K562 (cell line): ENCODE measurements around the gene CFAP73. TPM values are rescaled to one million over a fixed set of nuclear protein-coding genes. Genes with fewer than 3 reads are reported as not detected.
A peak's percentile ranks its signal among the peaks of the same experiment; 100 is the strongest.

ENCODE experiments used
- ATAC-seq: fragments of 200-7000 bp; cut with Tn5 transposase; 3 replicates; pipeline ENCODE4 v1.9.1; 2020; ENCODE audit warnings: moderate library complexity
- BruUV-seq: library from RNA; stranded (reverse); fragments of 400-500 nt; replicated peaks from 2 replicates; lab custom pipeline; 2021; lab: Mats Ljungman, UMichigan
- CTCF ChIA-PET: fragments of 300-600 bp; formaldehyde crosslinking; extraction: SDS; loops from one replicate; lab custom pipeline; 2021; ENCODE audit warnings: low intra/inter-chr PET ratio; lab: Yijun Ruan, JAX
- POLR2A ChIA-PET: fragments of 300-600, 350-650 bp; sonication (Branson Sonifier 250); formaldehyde crosslinking; extraction: SDS; loops from one replicate; lab custom pipeline; 2021; ENCODE audit warnings: antibody characterized with exemption, inconsistent platforms; lab: Yijun Ruan, JAX
- DNase-seq, 4 experiments: peaks; one replicate each; pipeline versions ENCODE4 v3.0.0 to v3.0.0-alpha.2; 2011 to 2018; ENCODE audit warnings: low spot score in 3 of 4, mixed read lengths in 3 of 4; ENCODE audit errors: extremely low read depth in 1 of 4
- FAIRE-seq: peaks from 2 replicates; lab custom pipeline; 2011; peaks lifted over from hg19 to GRCh38; lab: Jason Lieb, UNC
- H2AFZ ChIP-seq: 2 replicates; pipeline ENCODE4 v1.6.0; 2011; ENCODE audit warnings: low read depth, low read length, control low read depth, inconsistent platforms
- H3K27ac ChIP-seq: fragments of 200-600 bp; 3 replicates; pipeline ENCODE4 v1.8.0; 2011; ENCODE audit warnings: low read depth, mild to moderate bottlenecking, control low read depth, inconsistent platforms, low read length, moderate library complexity, mixed read lengths; ENCODE audit errors: extremely low read depth
- H3K27me3 ChIP-seq, 2 experiments: fragments of 300-600 bp in 1 of 2; 2 replicates in 1 of 2; 3 replicates in 1 of 2; pipeline versions ENCODE4 v1.6.0 to v1.8.0; 2011; ENCODE audit warnings: inconsistent platforms in 2 of 2, low read length in 2 of 2, mild to moderate bottlenecking in 1 of 2, mixed read lengths in 1 of 2, moderate library complexity in 1 of 2; ENCODE audit not compliant: control insufficient read depth in 2 of 2, insufficient read depth in 2 of 2
- H3K36me3 ChIP-seq: fragments of 300-600 bp; 3 replicates; pipeline ENCODE4 v1.8.0; 2011; ENCODE audit warnings: mild to moderate bottlenecking, low read length, inconsistent platforms; ENCODE audit not compliant: control insufficient read depth, insufficient read depth
- H3K4me1 ChIP-seq, 2 experiments: fragments of 200-600 bp in 1 of 2; replicated peaks in 1 of 2; 2 replicates in 1 of 2; 3 replicates in 1 of 2; pipeline versions ENCODE4 v1.5.1 to v1.8.0; 2011; ENCODE audit warnings: inconsistent platforms in 2 of 2, low read length in 2 of 2, mild to moderate bottlenecking in 1 of 2, mixed read lengths in 1 of 2, moderate library complexity in 1 of 2; ENCODE audit not compliant: control insufficient read depth in 2 of 2, insufficient read depth in 2 of 2
- H3K4me2 ChIP-seq: 2 replicates; pipeline ENCODE4 v1.6.1; 2011; ENCODE audit warnings: low read length, control low read depth, inconsistent platforms, mixed read lengths; ENCODE audit not compliant: insufficient read depth
- H3K4me3 ChIP-seq: fragments of 200-600 bp; sonication (generic), shearing (Covaris generic); 2 replicates; pipeline ENCODE4 v1.5.1; 2016; ENCODE audit warnings: control low read depth, inconsistent platforms
- H3K79me2 ChIP-seq: fragments of 200-600 bp; 3 replicates; pipeline ENCODE4 v1.8.0; 2011; ENCODE audit warnings: low read length, inconsistent platforms; ENCODE audit not compliant: control insufficient read depth, insufficient read depth
- H3K9ac ChIP-seq, 2 experiments: 2 replicates each; pipeline versions ENCODE4 v1.6.0 to v1.6.1; 2011; ENCODE audit warnings: low read depth in 2 of 2, low read length in 2 of 2, control low read depth in 1 of 2, inconsistent platforms in 1 of 2, mild to moderate bottlenecking in 1 of 2, mixed read lengths in 1 of 2; ENCODE audit not compliant: insufficient read depth in 1 of 2
- H3K9me1 ChIP-seq: one replicate; pipeline ENCODE4 v1.6.0; 2011; ENCODE audit warnings: inconsistent platforms, mild to moderate bottlenecking, low read length, moderate library complexity; ENCODE audit not compliant: control insufficient read depth, insufficient read depth
- H3K9me3 ChIP-seq: replicated peaks from 2 replicates; pipeline ENCODE4 v1.5.1; 2011; ENCODE audit warnings: low read depth, low read length, inconsistent platforms; ENCODE audit not compliant: control insufficient read depth, insufficient read depth
- H4K20me1 ChIP-seq: replicated peaks from 2 replicates; pipeline ENCODE4 v1.6.1; 2011; ENCODE audit warnings: low read length, inconsistent platforms, mixed read lengths; ENCODE audit not compliant: control insufficient read depth, insufficient read depth
- ARID1B ChIP-seq: fragments of 450-650 bp; IDR thresholded peaks from 2 replicates; pipeline ENCODE4 v1.6.1; 2016; ENCODE audit warnings: antibody characterized with exemption, mild to moderate bottlenecking, inconsistent platforms
- BRF2 ChIP-seq: IDR thresholded peaks from 3 replicates; pipeline ENCODE4 v1.6.1; 2011; ENCODE audit warnings: borderline replicate concordance, mild to moderate bottlenecking; ENCODE audit not compliant: insufficient read length, insufficient read depth
- DPF2 ChIP-seq: fragments of 450-650 bp; IDR thresholded peaks from 2 replicates; pipeline ENCODE4 v1.6.1; 2016
- EGR1 ChIP-seq: fragments of 450-650 bp; conservative IDR thresholded peaks from 2 replicates; pipeline ENCODE4 v1.6.1; 2017; ENCODE audit warnings: mild to moderate bottlenecking
- ETV6 ChIP-seq, 3 experiments: fragments of 150-350 bp in 1 of 3; sonication (generic) in 1 of 3; formaldehyde crosslinking in 1 of 3; IDR thresholded peaks; 2 replicates each; pipeline versions ENCODE4 v1.6.1 to v1.8.0; 2014 to 2022; ENCODE audit warnings: borderline replicate concordance in 2 of 3, low read depth in 2 of 3, antibody characterized with exemption in 1 of 3, low read length in 1 of 3, mild to moderate bottlenecking in 1 of 3, missing genetic modification reagents in 1 of 3
- ID3 ChIP-seq, 2 experiments: fragments of 250-450 bp in 1 of 2; fragments of 450-650 bp in 1 of 2; sonication (Bioruptor Pico) in 1 of 2; IDR thresholded peaks; 2 replicates each; pipeline versions ENCODE4 v1.6.1 to v1.8.0; 2016 to 2021; ENCODE audit warnings: mild to moderate bottlenecking in 2 of 2, moderate library complexity in 2 of 2, missing compliant biosample characterization in 1 of 2, missing genetic modification characterization in 1 of 2
- NEUROD1 ChIP-seq: fragments of 150-350 bp; IDR thresholded peaks from 2 replicates; pipeline ENCODE4 v1.6.1; 2014; ENCODE audit warnings: borderline replicate concordance, low read length, low read depth; ENCODE audit not compliant: partially characterized antibody
- NR2C1 ChIP-seq, 2 experiments: fragments of 450-650 bp; IDR thresholded peaks; 2 replicates each; pipeline ENCODE4 v1.6.1; 2017; ENCODE audit warnings: mild to moderate bottlenecking in 2 of 2, antibody characterized with exemption in 1 of 2, inconsistent platforms in 1 of 2, missing compliant biosample characterization in 1 of 2, missing genetic modification characterization in 1 of 2
- TCFL5 ChIP-seq: fragments of 250-450 bp; sonication (Bioruptor Pico); conservative IDR thresholded peaks from 2 replicates; pipeline ENCODE4 v1.6.1; 2021; ENCODE audit warnings: mild to moderate bottlenecking, moderate library complexity, matching md5 sums
- TEAD1 ChIP-seq, 2 experiments: fragments of 450-650 bp in 1 of 2; sonication (generic) in 1 of 2; formaldehyde crosslinking; IDR thresholded peaks; 2 replicates each; pipeline versions ENCODE4 v1.4.0 to v1.8.0; 2020 to 2022; ENCODE audit warnings: mild to moderate bottlenecking in 2 of 2, missing genetic modification reagents in 1 of 2
- TRIM24 ChIP-seq, 2 experiments: fragments of 450-650 bp; IDR thresholded peaks; 2 replicates each; pipeline ENCODE4 v1.6.1; 2016
- TRIM28 ChIP-seq: fragments of 450-650 bp; IDR thresholded peaks from 2 replicates; pipeline ENCODE4 v1.6.1; 2017
- ZNF384 ChIP-seq: IDR thresholded peaks from 2 replicates; pipeline ENCODE4 v1.6.1; 2012; ENCODE audit warnings: low read depth, low read length, improper control_type of control experiment
- WGBS: fragments of 100-300 bp; shearing (Covaris generic); methylation state at CpG from one replicate; pipeline ENCODE4 v1.1.6; 2016; ENCODE audit warnings: low coverage, mixed read lengths; ENCODE audit not compliant: insufficient coverage; ENCODE audit errors: missing lambda C conversion rate; 5-methylcytosine and 5-hydroxymethylcytosine counted together
- in situ Hi-C: fragments of 300-500 bp; cut with MboI; formaldehyde crosslinking; loops from 4 replicates; pipeline ENCODE4 v1.15.0; 2018; ENCODE audit warnings: inconsistent platforms, mixed read lengths
- intact Hi-C: fragments of 100-400 bp; cut with micrococcal nuclease; formaldehyde crosslinking; loops from 2 replicates; pipeline ENCODE4 v1.14.2; 2022
- polyA plus RNA-seq, 8 experiments: library from polyadenylated mRNA; depleted of rRNA in 4 of 8; stranded (reverse) in 5 of 8; unstranded in 3 of 8; fragments of >200 nt; fragmentation: Nextera tagmentation in 2 of 8; fragmentation: Illumina TruSeq in 1 of 8; extraction: Ambion mirVana in 2 of 8; extraction: Trizol in 1 of 8; gene quantifications; 2 replicates each; pipeline versions ENCODE4 v1.2.1 to v1.2.3, GENCODE V29; 2011 to 2014; ENCODE audit warnings: inconsistent platforms in 1 of 8, missing spikeins in 1 of 8
- total RNA-seq, 7 experiments: library from RNA; depleted of rRNA in 6 of 7; stranded (reverse); fragments of >200 nt in 6 of 7; fragmentation: Illumina TruSeq in 2 of 7; extraction: Trizol in 2 of 7; gene quantifications; 2 replicates each; pipeline versions ENCODE4 v1.2.1 to v1.2.3, GENCODE V29; 2011 to 2021; ENCODE audit warnings: low replicate concordance in 1 of 7

Gene CFAP73
- total and polyA plus RNA-seq, 9 of the 15 experiments (the other 6 are each of a cell fraction or from before 2014, with no cell fraction given), result not detected

GRCh38 chr12:113203852-113204760 is 54.6 kb downstream of the CFAP73 start (continued):
- TF ChIP-seq BRF2, result no peak

- H3K9me1 ChIP-seq, result no peaks in the 10 kb centered on the region
- H3K9me3 ChIP-seq, result no peaks in the 10 kb centered on the region
- H3K4me3 ChIP-seq, result no peak overlapping the region
- H3K9ac ChIP-seq, result peak overlapping the region; percentile 26 to 35; a peak in 1 of 4 replicates
- H3K27ac ChIP-seq, result peak overlapping the region; percentile 23; the same call in 2 of the 3 replicates
- no peaks in the 10 kb centered on the region for H3K27me3 ChIP-seq
- no peaks in the 10 kb centered on the region for H4K20me1 ChIP-seq
- H2AFZ ChIP-seq, result peak overlapping the region; percentile 83
- intact Hi-C loops (no loop called here), in situ Hi-C loops (no loop called here)
- FAIRE-seq, result peak; percentile 76
- peaks cover 27 to 29% of the 10 kb centered on the region in 2 experiments for H3K4me1 ChIP-seq
- 14% methylated on average over 3 of the region's 3 CpGs for WGBS
- TF ChIP-seq TEAD1 (CRISPR knock-in tag; IDR thresholded peaks at IDR 0.05) (0 out of 4 replicates have a peak, but pooled peaks of 1 of the 2 experiments have one; percentile 23), ZNF384 (0 out of 2 replicates have a peak, but pooled peaks have one; percentile 6), ARID1B (0 out of 2 replicates have a peak, but pooled peaks have one; percentile 7), NR2C1 (IDR thresholded peaks at IDR 0.05) (0 out of 2 replicates have a peak, but pooled peaks have one; percentile 23), NR2C1 (tag; IDR thresholded peaks at IDR 0.05) (peak; percentile 66; the same call in 1 of the 2 replicates), EGR1 (peak; percentile 74), TRIM24 (IDR thresholded peaks at IDR 0.05) (peak; percentile 12 to 27; a peak in 2 of 4 replicates), ETV6 (IDR thresholded peaks at IDR 0.05; ENCODE audit: borderline replicate concordance in 1 of 2, low read depth in 2 of 2, low read length in 1 of 2) (no peak), ETV6 (CRISPR knock-in tag; IDR thresholded peaks at IDR 0.05; ENCODE audit: borderline replicate concordance) (no peak), NEUROD1 (no peak), DPF2 (peak; percentile 35; the same call in 1 of the 2 replicates), ID3 (CRISPR knock-in tag; IDR thresholded peaks at IDR 0.05) (no peak), ID3 (tag; IDR thresholded peaks at IDR 0.05) (peak; percentile 75), TRIM28 (peak; percentile 27; the same call in 1 of the 2 replicates), TCFL5 (CRISPR knock-in tag) (no peak)
- ATAC-seq, result peak; percentile 64
- POLR2A ChIA-PET, result interaction anchor here (1.4 kb wide), 1 partner anchor 17 kb away, joined by 8 read pairs; the partner anchor contains the start of gene TPCN1
- peak overlapping the region; percentile 23; the same call in 1 of the 2 replicates for H3K4me2 ChIP-seq
- CTCF ChIA-PET, result no interaction called here
- no peaks in the 10 kb centered on the region for H3K36me3 ChIP-seq
- peak in 2 of 4 experiments; percentile 13 to 59 for DNase-seq
- BruUV-seq, result no TSS peak
- H3K79me2 ChIP-seq, result no peaks in the 10 kb centered on the region
These were observed 55.3 kb downstream of the CFAP73 start for GRCh38 chr12:113204804-113205203.
